GM20431 (cell line): ENCODE data around the gene RNF214.

Experiments
- in situ Hi-C: fragments of 300-500 bp; cut with MseI, MboI; formaldehyde crosslinking; loops from one replicate; pipeline ENCODE4 v1.15.0; 2020; ENCODE audit warnings: low sequenced_read_pairs; ENCODE audit not compliant: unreplicated experiment

RNF214 gene

GRCh38 chr11:117212697-117213355, 19.6 kb upstream of the RNF214 start:
- in situ Hi-C loops, result no loop called here

GRCh38 chr11:117214404-117215110, 17.9 kb upstream of the RNF214 start:
- in situ Hi-C loops, result no loop called here

GRCh38 chr11:117217141-117218084, 15.1 kb upstream of the RNF214 start:
- in situ Hi-C loops, result no loop called here

GRCh38 chr11:117218133-117218915, 14.1 kb upstream of the RNF214 start:
- in situ Hi-C loops, result no loop called here

- in situ Hi-C loops, result no loop called here
Measured at GRCh38 chr11:117219001-117219400, 13.5 kb upstream of the RNF214 start.

GRCh38 chr11:117219455-117219854, 13.0 kb upstream of the RNF214 start:
- in situ Hi-C loops, result no loop called here

GRCh38 chr11:117219995-117220394, 12.5 kb upstream of the RNF214 start:
- in situ Hi-C loops, result no loop called here

GRCh38 chr11:117220568-117220967, 11.9 kb upstream of the RNF214 start:
- in situ Hi-C loops, result no loop called here

- in situ Hi-C loops, result no loop called here
Measured at GRCh38 chr11:117220999-117221774, 11.3 kb upstream of the RNF214 start.

GRCh38 chr11:117221775-117222517, 10.5 kb upstream of the RNF214 start:
- in situ Hi-C loops, result no loop called here

- in situ Hi-C loops, result no loop called here
Measured at GRCh38 chr11:117222991-117223740, 9.3 kb upstream of the RNF214 start.

- in situ Hi-C loops, result no loop called here
Measured at GRCh38 chr11:117223741-117224689, 8.5 kb upstream of the RNF214 start.

- in situ Hi-C loops, result no loop called here
Measured at GRCh38 chr11:117225553-117226170, 6.8 kb upstream of the RNF214 start.

- in situ Hi-C loops, result no loop called here
Measured at GRCh38 chr11:117226388-117227385, 5.8 kb upstream of the RNF214 start.

GRCh38 chr11:117228091-117228490, 4.4 kb upstream of the RNF214 start:
- in situ Hi-C loops, result no loop called here
